Stimulated activated naive CD8-positive, alpha-beta T cell treated with anti-CD3 and anti-CD28 coated beads, Interleukin-15, Interleukin-2, amounts not matched to agents 100 ng/mL and 50 ng/mL, for 24 hours (primary cell): Measurements from ENCODE around the gene GUCD1.

ENCODE experiments used
- H3K27ac Mint-ChIP-seq: one replicate; pipeline ENCODE4 v1.8.0; 2021; ENCODE audit warnings: mild to moderate bottlenecking, mixed read lengths
- H3K27me3 Mint-ChIP-seq: one replicate; pipeline ENCODE4 v1.8.0; 2021; ENCODE audit warnings: mixed read lengths
- H3K36me3 Mint-ChIP-seq: one replicate; pipeline ENCODE4 v1.8.0; 2021; ENCODE audit warnings: low read depth, mixed read lengths
- H3K4me1 Mint-ChIP-seq: one replicate; pipeline ENCODE4 v1.8.0; 2021; ENCODE audit warnings: low read depth, mixed read lengths
- H3K4me3 Mint-ChIP-seq: one replicate; pipeline ENCODE4 v1.8.0; 2021; ENCODE audit warnings: mild to moderate bottlenecking, mixed read lengths
- H3K9me3 Mint-ChIP-seq: one replicate; pipeline ENCODE4 v1.8.0; 2021; ENCODE audit warnings: mixed read lengths

GUCD1 gene

GRCh38 chr22:24499706-24500276, 55.1 kb downstream of the GUCD1 start:
- H3K9me3 Mint-ChIP-seq, result no peaks in the 10 kb centered on the region
- peaks cover 30% of the 10 kb centered on the region for H3K4me1 Mint-ChIP-seq
- H3K4me3 Mint-ChIP-seq, result no peak overlapping the region
- H3K27me3 Mint-ChIP-seq, result peaks cover 7% of the 10 kb centered on the region
- H3K27ac Mint-ChIP-seq, result no peak overlapping the region
- no peaks in the 10 kb centered on the region for H3K36me3 Mint-ChIP-seq

GRCh38 chr22:24498824-24499223, 56.1 kb downstream of the GUCD1 start:
- Mint-ChIP-seq H3K27ac (no peak overlapping the region), H3K27me3 (peaks cover 10% of the 10 kb centered on the region), H3K4me3 (no peak overlapping the region), H3K4me1 (peaks cover 24% of the 10 kb centered on the region), H3K36me3 (no peaks in the 10 kb centered on the region), H3K9me3 (no peaks in the 10 kb centered on the region)

GRCh38 chr22:24497841-24498258, 57.1 kb downstream of the GUCD1 start:
- Mint-ChIP-seq H3K9me3 (no peaks in the 10 kb centered on the region), H3K4me1 (peaks cover 14% of the 10 kb centered on the region), H3K36me3 (no peaks in the 10 kb centered on the region), H3K27ac (no peak overlapping the region), H3K27me3 (peaks cover 15% of the 10 kb centered on the region), H3K4me3 (no peak overlapping the region)

GRCh38 chr22:24496661-24497060, 58.3 kb downstream of the GUCD1 start:
- Mint-ChIP-seq H3K4me3 (no peak overlapping the region), H3K27me3 (peaks cover 24% of the 10 kb centered on the region), H3K9me3 (no peaks in the 10 kb centered on the region), H3K36me3 (no peaks in the 10 kb centered on the region), H3K27ac (no peak overlapping the region), H3K4me1 (peaks cover 13% of the 10 kb centered on the region)

- no peak overlapping the region for H3K4me3 Mint-ChIP-seq
- no peaks in the 10 kb centered on the region for H3K9me3 Mint-ChIP-seq
- H3K4me1 Mint-ChIP-seq, result peaks cover 13% of the 10 kb centered on the region
- H3K36me3 Mint-ChIP-seq, result no peaks in the 10 kb centered on the region
- peaks cover 24% of the 10 kb centered on the region for H3K27me3 Mint-ChIP-seq
- H3K27ac Mint-ChIP-seq, result no peak overlapping the region
Observed at GRCh38 chr22:24496234-24496633, 58.7 kb downstream of the GUCD1 start.

- H3K4me1 Mint-ChIP-seq, result peaks cover 13% of the 10 kb centered on the region
- H3K27me3 Mint-ChIP-seq, result peaks cover 27% of the 10 kb centered on the region
- H3K27ac Mint-ChIP-seq, result no peak overlapping the region
- no peaks in the 10 kb centered on the region for H3K36me3 Mint-ChIP-seq
- no peaks in the 10 kb centered on the region for H3K9me3 Mint-ChIP-seq
- H3K4me3 Mint-ChIP-seq, result no peak overlapping the region
Observed at GRCh38 chr22:24495365-24495675, 59.6 kb downstream of the GUCD1 start.

GRCh38 chr22:24494528-24495364, 60.2 kb downstream of the GUCD1 start, which contains the start of gene UPB1:
UPB1 (plus strand) TSS chr22:24495332; CDS start chr22:24495404, 72 bp downstream.
- Mint-ChIP-seq H3K27ac (no peak within 1 kb of the TSS), H3K4me3 (no peak within 1 kb of the TSS), H3K4me1 (peaks cover 13% of the 10 kb centered on the region), H3K27me3 (peaks cover 27% of the 10 kb centered on the region), H3K9me3 (no peaks in the 10 kb centered on the region), H3K36me3 (no peaks in the 10 kb centered on the region)

GRCh38 chr22:24494167-24494527, 60.8 kb downstream of the GUCD1 start:
- Mint-ChIP-seq H3K27ac (no peak overlapping the region), H3K4me1 (peaks cover 13% of the 10 kb centered on the region), H3K9me3 (no peaks in the 10 kb centered on the region), H3K4me3 (no peak overlapping the region), H3K27me3 (peaks cover 27% of the 10 kb centered on the region), H3K36me3 (no peaks in the 10 kb centered on the region)

- peaks cover 4% of the 10 kb centered on the region for H3K4me1 Mint-ChIP-seq
- no peaks in the 10 kb centered on the region for H3K36me3 Mint-ChIP-seq
- H3K27ac Mint-ChIP-seq, result no peak overlapping the region
- no peaks in the 10 kb centered on the region for H3K9me3 Mint-ChIP-seq
- H3K4me3 Mint-ChIP-seq, result no peak overlapping the region
- peaks cover 27% of the 10 kb centered on the region for H3K27me3 Mint-ChIP-seq
Observed at GRCh38 chr22:24492391-24492790, 62.5 kb downstream of the GUCD1 start.
